ENCODE measurements around the gene LOXHD1.

DNA sequence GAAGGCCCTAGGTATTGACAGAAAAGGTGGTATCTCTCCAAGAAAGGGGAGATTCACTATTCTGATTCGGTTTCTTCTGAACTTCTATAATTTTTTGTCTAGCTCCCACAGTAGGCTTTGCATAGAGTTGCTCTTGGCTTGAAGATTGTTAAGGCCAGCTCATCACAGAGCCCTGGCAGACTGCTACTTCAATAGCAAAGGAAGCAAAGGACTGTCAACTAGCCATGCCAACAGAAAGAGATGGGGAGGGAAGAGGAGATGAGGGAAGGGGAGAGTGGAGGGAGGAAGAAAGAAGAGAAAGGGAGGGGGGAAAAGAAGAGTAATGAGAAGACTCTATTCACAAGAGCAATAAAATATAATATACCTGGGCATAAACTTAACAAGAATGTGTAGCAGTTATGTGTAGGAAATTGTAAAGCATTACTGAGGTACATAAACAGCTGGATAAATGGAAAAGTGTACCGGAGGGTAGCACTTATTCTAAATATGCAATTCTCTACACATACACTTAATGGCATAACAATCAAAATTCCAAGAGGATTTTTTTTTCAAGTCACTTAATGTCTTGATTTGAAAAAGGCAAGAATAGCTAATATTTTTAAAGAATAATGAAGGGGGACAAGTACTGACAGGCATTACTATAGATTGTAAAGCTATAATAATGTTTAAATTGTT, 102.5 kb downstream of the LOXHD1 start:
- TF ChIP-seq ZNF274 (IDR thresholded peaks at IDR 0.05; ENCODE audit: low read length) (no peak), ZNF274 (tag by site-specific recombination; IDR thresholded peaks at IDR 0.05; ENCODE audit: borderline replicate concordance) (no peak), TCF7L2 (IDR thresholded peaks at IDR 0.05; ENCODE audit: borderline replicate concordance, low read depth, low read length) (no peak), ZNF785 (tag by site-specific recombination; IDR thresholded peaks at IDR 0.05) (no peak), KLF9 (tag by site-specific recombination; IDR thresholded peaks at IDR 0.05; ENCODE audit: low read depth) (no peak), PRDM1 (tag by site-specific recombination; IDR thresholded peaks at IDR 0.05) (no peak)
- TF ChIP-seq, protein P1, sequence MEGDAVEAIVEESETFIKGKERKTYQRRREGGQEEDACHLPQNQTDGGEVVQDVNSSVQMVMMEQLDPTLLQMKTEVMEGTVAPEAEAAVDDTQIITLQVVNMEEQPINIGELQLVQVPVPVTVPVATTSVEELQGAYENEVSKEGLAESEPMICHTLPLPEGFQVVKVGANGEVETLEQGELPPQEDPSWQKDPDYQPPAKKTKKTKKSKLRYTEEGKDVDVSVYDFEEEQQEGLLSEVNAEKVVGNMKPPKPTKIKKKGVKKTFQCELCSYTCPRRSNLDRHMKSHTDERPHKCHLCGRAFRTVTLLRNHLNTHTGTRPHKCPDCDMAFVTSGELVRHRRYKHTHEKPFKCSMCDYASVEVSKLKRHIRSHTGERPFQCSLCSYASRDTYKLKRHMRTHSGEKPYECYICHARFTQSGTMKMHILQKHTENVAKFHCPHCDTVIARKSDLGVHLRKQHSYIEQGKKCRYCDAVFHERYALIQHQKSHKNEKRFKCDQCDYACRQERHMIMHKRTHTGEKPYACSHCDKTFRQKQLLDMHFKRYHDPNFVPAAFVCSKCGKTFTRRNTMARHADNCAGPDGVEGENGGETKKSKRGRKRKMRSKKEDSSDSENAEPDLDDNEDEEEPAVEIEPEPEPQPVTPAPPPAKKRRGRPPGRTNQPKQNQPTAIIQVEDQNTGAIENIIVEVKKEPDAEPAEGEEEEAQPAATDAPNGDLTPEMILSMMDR (tag by site-specific recombination; IDR thresholded peaks at IDR 0.05): no peak
- TF ChIP-seq, protein P2, sequence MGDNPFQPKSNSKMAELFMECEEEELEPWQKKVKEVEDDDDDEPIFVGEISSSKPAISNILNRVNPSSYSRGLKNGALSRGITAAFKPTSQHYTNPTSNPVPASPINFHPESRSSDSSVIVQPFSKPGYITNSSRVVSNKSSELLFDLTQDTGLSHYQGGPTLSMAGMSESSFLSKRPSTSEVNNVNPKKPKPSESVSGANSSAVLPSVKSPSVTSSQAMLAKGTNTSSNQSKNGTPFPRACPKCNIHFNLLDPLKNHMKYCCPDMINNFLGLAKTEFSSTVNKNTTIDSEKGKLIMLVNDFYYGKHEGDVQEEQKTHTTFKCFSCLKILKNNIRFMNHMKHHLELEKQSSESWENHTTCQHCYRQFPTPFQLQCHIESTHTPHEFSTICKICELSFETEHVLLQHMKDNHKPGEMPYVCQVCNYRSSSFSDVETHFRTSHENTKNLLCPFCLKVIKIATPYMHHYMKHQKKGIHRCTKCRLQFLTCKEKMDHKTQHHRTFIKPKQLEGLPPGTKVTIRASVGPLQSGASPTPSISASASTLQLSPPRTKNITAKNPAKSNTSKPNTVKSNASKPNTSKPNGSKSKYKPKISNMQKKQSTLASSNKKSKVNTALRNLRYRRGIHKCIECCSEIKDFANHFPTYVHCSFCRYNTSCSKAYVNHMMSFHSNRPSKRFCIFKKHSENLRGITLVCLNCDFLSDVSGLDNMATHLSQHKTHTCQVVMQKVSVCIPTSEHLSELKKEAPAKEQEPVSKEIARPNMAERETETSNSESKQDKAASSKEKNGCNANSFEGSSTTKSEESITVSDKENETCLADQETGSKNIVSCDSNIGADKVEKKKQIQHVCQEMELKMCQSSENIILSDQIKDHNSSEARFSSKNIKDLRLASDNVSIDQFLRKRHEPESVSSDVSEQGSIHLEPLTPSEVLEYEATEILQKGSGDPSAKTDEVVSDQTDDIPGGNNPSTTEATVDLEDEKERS (tag by site-specific recombination; IDR thresholded peaks at IDR 0.05): no peak

All from HEK293 (cell line).